ENCODE measurements around the gene ZMIZ2.

The ZMIZ2 gene

GRCh38 chr7:44752822-44753221, 4.2 kb downstream of the ZMIZ2 start:
- H3K4me3 ChIP-seq (ENCODE audit: low read length): no peak overlapping the region
- DNase-seq (ENCODE audit: low read depth, low spot score): no peak

DNA sequence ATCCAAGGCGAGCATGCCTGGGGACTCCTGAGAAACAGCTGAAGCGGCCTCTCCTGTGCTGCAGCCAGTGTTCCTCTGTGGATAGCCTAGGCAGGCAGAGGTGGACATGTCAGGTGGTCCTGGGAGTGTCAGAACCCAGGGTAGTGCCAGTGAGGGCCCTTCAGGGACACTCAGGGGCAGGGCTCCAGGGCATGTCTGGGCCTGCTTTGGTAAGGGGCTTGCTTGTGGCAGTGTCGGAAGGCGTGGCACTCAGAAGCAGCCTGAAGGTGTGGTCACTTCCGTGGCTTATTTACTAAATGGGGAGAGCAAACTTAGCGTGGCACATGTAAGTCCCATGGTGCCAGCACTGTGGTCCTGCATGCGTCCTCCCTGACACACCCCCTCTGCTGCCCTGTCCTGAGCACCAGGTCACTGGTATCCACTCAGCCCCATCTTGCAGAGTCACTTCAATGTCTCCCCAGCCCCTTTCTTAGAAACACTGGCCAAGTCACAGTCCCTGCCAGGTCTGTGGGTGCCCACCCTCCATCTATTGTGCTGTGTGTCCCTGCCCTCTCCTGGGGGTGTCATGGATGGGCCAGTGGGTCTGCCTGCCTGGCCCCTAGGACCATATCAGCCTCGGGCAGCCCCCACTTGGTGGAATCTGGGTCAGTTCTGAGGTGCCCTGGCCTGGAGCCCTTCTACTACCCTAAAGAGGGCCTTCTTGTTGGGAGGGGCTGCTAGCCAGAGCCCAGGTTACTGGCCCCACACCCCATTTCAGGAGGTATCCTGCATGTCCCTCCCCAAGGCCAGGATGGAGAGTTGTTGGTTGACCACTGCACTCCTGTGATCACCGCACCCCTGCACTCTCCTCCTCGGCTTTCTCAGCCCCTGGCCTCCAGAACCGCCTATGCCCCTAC, 6.4 kb downstream of the ZMIZ2 start:
- no peak for DNase-seq (ENCODE audit: low read depth, low spot score)
- H3K4me3 ChIP-seq (ENCODE audit: low read length): no peak overlapping the region

GRCh38 chr7:44755698-44756627, 7.3 kb downstream of the ZMIZ2 start:
- no peak for DNase-seq (ENCODE audit: low read depth, low spot score)
- H3K4me3 ChIP-seq (ENCODE audit: low read length): no peak overlapping the region

DNA sequence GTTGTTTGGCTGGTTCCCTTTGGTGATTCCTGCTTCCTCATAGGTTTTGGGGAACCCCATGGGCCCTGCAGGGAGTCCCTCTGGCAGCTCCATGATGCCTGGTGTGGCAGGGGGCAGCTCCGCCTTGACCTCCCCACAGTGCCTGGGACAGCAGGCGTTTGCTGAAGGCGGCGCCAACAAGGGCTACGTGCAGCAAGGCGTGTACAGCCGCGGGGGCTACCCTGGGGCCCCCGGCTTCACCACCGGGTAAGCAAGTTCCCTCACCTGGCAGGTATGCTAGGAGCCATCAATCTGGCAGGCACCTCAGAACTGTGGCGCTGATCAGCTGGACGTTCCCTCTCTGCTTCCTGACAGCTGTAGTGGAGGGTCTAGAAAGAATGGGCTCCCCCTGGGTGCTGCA, 8.3 kb downstream of the ZMIZ2 start:
- DNase-seq (ENCODE audit: low read depth, low spot score): no peak
- H3K4me3 ChIP-seq (ENCODE audit: low read length): no peak overlapping the region

- no peak for DNase-seq (ENCODE audit: low read depth, low spot score)
- no peak overlapping the region for H3K4me3 ChIP-seq (ENCODE audit: low read length)
These were observed 8.7 kb downstream of the ZMIZ2 start for GRCh38 chr7:44757311-44757710.

DNA sequence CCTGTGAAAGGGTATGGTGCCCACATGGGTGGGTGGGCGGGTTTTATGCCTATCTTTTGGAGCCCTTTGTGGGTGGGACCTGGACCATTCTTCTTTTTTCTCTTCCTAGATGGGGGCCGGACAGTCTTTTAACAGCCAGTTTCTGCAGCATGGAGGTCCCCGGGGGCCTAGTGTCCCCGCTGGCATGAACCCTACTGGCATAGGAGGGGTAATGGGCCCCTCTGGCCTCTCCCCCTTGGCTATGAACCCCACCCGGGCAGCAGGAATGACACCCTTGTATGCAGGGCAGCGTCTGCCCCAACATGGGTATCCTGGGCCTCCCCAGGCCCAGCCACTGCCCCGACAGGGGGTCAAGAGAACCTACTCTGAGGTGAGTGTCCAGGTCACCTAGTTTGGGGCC, 9.1 kb downstream of the ZMIZ2 start:
- no peak overlapping the region for H3K4me3 ChIP-seq (ENCODE audit: low read length)
- DNase-seq (ENCODE audit: low read depth, low spot score): no peak

DNA sequence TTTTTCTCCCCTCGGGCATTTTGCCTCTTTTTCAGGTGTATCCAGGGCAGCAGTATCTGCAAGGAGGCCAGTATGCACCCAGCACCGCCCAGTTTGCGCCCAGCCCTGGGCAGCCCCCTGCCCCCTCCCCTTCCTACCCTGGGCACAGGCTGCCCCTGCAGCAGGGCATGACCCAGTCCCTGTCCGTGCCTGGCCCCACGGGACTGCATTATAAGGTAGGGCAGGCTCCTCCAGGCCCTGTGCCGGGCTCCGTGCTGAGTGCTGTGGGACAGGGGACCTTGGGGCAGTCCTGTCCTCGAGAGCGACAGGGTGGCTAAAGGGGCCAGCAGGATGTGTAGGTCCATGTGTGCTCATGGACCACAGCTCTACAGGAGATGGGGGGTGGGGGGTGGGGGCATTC, 10.6 kb downstream of the ZMIZ2 start:
- DNase-seq (ENCODE audit: low read depth, low spot score): no peak
- H3K4me3 ChIP-seq (ENCODE audit: low read length): no peak overlapping the region

- DNase-seq (ENCODE audit: low read depth, low spot score): no peak
- no peak overlapping the region for H3K4me3 ChIP-seq (ENCODE audit: low read length)
These were observed 11.5 kb downstream of the ZMIZ2 start for GRCh38 chr7:44760034-44760580.

DNA sequence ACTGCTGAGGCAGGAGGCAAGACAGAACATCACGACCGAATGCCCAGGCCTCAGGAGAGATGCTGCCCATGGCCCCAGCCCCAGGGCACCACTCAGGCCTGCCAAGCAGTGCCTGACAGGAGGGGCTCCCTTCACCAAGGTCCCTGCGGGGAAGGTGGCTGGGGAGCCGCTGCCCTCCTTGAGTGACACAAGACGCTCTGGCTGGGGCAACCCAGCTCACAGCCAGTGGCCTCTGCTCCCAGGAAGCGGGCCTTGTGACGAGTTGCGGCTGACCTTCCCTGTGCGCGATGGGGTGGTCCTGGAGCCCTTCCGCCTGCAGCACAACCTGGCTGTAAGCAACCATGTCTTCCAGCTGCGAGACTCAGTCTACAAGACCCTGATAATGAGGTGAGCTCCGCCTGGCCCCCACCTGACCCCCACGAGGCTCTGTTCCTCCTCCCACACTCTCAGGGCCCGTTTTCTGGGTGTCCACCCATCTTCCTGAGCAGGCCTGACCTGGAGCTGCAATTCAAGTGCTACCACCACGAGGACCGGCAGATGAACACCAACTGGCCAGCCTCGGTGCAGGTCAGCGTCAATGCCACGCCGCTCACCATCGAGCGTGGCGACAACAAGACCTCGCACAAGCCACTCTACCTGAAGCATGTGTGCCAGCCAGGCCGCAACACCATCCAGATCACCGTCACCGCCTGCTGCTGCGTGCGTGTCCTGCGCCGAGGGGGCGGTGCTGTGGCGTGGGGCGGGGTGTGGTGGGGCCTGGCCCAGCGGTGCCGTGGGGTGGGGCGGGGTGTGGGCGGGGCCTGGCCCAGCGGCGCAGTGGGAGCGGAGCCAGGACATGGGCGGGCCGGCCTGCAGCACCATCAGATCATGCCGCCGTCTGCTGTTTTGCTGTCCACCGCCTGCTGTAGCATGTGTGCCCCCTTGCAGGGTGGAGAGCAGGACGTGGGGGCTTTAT, 12.8 kb downstream of the ZMIZ2 start:
- no peak for DNase-seq (ENCODE audit: low read depth, low spot score)
- H3K4me3 ChIP-seq (ENCODE audit: low read length): no peak overlapping the region

GRCh38 chr7:44762300-44762699, 13.7 kb downstream of the ZMIZ2 start:
- no peak for DNase-seq (ENCODE audit: low read depth, low spot score)
- no peak overlapping the region for H3K4me3 ChIP-seq (ENCODE audit: low read length)

GRCh38 chr7:44762726-44763522, 14.3 kb downstream of the ZMIZ2 start:
- no peak overlapping the region for H3K4me3 ChIP-seq (ENCODE audit: low read length)
- no peak for DNase-seq (ENCODE audit: low read depth, low spot score)

DNA sequence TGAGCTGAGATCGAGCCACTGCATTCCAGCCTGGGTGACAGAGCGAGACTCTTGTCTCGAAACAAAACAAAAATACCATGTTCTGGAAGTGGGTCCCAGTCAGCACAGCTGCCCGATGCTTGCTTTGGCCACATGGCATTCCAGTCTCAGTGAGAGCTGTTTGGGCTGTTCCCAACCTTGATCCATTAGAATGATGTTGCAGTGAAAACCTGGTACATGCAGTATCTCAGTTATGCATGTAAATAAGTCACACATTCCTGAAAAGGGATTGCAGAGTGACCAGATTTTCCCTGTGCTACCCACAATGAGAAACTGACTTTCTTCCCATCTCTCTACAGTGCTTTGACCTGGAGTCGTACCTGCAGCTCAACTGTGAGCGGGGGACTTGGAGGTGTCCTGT, 15.4 kb downstream of the ZMIZ2 start:
- no peak overlapping the region for H3K4me3 ChIP-seq (ENCODE audit: low read length)
- DNase-seq (ENCODE audit: low read depth, low spot score): no peak

- no peak for DNase-seq (ENCODE audit: low read depth, low spot score)
These were observed 16.3 kb downstream of the ZMIZ2 start for GRCh38 chr7:44764665-44765578.

DNA sequence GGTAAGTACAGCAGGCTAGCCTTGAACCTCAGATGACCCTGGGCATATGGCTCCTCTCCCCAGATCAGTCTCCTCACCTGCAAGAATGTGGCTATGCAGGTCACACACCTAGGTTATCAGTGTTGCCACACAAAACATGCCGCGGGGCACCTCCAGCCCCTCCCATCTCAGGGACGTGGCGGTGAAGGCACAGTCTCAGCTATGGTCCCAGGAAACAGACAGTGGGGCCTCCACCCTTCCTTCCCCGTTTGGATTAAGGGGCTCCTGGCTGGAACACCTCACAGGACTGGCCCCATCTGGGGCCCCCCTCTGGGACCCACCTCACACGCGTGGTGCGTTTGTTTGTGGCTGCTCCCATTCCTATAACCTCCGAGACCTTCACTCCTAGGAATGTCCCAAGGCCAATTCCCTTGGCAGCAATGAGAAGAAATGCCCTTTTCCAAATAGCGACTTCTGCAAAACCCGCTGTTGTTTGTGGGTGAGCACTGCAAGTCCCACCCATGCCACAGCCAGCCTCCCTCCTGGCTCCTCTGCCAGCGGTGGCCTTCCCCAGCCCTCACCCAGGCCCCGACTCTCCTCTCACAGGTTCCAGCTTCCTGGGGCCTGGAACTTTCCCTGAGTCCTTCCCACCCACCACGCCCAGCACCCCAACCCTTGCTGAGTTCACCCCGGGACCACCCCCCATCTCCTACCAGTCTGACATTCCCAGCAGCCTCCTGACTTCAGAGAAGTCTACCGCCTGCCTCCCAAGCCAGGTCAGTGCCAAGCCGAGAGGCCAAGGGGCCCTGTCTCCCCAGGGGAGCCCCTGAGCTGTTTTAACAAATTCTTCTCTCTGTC, 17.1 kb downstream of the ZMIZ2 start:
- H3K4me3 ChIP-seq (ENCODE audit: low read length): no peak overlapping the region
- DNase-seq (ENCODE audit: low read depth, low spot score): no peak

More at GRCh38 chr7:44764665-44765578, 16.3 kb downstream of the ZMIZ2 start:
- no peak overlapping the region for H3K4me3 ChIP-seq (ENCODE audit: low read length)

- H3K4me3 ChIP-seq (ENCODE audit: low read length): no peak overlapping the region
- no peak for DNase-seq (ENCODE audit: low read depth, low spot score)
These were observed 17.8 kb downstream of the ZMIZ2 start for GRCh38 chr7:44766416-44766801.

All from Jurkat, Clone E6-1 (cell line).